Hippocampal formation (tissue), 2 donors: Measurements from ENCODE around the gene ELOVL2.
"Not testable (repeated sequence)": the region's sequence is repeated elsewhere in the genome, so short reads cannot be mapped to it uniquely, and the experiment has no call there.

ENCODE experiments used
- DNase-seq, 2 donors: peaks; one replicate each; lab custom pipeline; 2025; lab: John Stamatoyannopoulos, UW

The ELOVL2 gene, protein sequence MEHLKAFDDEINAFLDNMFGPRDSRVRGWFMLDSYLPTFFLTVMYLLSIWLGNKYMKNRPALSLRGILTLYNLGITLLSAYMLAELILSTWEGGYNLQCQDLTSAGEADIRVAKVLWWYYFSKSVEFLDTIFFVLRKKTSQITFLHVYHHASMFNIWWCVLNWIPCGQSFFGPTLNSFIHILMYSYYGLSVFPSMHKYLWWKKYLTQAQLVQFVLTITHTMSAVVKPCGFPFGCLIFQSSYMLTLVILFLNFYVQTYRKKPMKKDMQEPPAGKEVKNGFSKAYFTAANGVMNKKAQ

DNA sequence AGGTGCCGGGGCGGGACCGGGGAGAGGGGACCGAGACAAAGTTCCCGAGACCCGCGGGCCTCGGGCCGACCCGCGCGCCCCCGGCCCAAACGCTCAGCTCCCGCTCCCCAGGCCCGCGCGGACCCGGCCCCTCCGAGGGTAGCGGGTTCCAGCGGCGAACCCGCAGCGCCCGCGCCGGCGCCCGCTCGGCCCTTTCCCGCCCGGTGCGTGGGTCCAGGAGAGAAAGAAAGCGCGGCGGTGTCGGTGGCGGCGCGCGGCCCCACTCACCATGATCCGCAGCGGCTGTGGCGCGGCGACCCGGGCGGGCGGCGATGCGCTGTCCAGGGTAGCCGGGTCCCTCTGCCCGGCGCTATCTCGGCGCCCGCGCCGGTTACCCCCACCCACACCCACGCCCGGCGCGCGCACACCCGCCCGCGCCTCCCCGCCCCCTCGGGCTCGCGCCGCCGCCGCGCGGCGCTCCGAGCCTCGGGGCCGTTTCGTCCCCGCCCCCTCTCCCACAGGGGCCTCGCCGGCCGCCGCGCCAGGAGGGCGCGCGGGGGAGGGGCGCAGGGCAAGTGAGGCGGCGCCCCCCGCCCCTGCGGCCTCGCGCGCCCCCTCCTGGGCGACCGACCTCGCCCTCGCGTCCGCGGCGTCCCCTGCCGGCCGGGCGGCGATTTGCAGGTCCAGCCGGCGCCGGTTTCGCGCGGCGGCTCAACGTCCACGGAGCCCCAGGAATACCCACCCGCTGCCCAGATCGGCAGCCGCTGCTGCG, at the start of gene ELOVL2:
TSS of gene ELOVL2 (minus strand) at position 345 of the 751 bp plus-strand sequence. CDS start at position 270, 75 bp downstream.
- DNase-seq = no peak

DNA sequence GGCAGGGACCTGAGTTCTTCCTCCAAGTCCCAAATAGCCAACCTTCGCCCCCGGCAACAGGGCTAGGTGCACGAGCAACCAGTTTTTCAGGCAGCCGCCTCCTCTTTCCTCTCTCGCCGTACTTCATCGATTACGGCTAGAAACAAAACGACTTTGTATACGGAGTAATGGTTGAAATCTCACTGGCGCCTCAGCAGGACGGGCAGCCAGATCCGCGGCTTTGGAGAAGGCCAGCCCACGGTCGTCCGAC, 49.2 kb upstream of the ELOVL2 start:
- DNase-seq = no peak

DNA sequence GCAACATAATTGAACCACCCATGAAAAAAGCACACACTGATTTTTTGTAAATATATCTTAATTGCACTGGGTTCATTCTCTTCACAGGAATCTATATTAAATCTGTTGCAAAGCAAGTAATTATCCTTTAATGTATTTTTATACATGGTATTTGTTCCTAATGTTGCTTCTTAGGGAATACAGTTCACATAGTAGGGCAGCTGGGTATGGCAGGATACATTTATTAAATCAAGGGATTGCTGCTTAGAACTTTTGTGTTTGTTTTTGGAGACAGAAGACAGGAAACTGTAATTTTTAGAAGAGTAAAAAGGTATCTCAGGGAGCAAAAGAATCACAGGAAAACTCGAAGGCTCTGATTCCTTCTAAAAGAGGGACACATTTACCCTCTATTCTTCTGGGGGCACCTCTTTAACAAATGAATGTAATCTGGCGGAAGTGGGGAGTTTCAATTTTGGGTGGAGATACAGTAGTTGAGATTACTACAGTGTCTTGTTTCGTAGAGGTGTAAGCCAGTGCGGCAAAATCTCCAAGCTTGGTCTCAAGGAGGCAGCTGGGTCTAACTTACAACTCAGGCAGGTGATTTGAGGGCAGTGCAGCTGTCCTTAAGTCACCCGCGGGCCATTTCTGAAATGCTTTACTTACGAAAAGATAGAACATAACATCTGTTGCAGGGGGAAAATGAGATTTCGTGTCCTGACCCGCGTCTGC, 48.7 kb upstream of the ELOVL2 start:
- peak in 1 of 2 donors; percentile 35 for DNase-seq

DNA sequence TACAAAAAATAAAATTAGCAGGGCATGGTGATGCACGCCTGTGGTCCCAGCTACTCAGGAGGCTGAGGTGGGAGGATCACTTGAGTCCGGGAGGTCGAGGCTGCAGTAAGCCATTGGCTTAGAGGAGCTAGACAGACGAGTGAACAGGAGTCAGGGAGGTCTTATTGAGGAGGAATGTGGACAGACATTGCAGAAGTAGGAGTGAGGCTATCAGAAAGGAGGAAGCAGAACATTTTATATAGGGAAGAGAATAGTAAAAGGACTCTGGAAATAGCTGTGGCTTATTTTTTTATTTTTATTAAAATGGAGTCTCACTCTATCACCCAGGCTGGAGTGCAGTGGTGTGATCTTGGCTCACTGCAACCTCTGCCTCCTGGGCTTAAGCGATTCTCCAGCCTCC, 47.0 kb upstream of the ELOVL2 start:
- DNase-seq = not testable (repeated sequence)

DNA sequence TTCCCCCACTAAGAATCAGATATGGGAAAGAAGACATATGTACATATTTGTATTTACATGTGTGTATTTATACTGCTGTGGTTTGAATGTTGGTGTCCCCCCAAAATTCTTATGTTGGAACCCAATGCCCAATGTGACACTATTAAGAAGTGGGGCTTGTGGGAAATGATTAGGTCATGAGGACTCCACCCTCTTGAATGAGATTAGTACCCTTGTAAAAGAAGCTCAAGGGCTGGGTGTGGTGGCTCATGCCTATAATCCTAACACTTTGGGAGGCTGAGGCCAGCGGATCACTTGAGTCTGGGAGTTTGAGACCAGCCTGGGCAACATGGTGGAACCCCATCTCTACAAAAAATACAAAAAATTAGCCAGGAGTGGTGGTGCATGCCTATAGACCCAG, 45.6 kb upstream of the ELOVL2 start:
- no peak for DNase-seq

DNA sequence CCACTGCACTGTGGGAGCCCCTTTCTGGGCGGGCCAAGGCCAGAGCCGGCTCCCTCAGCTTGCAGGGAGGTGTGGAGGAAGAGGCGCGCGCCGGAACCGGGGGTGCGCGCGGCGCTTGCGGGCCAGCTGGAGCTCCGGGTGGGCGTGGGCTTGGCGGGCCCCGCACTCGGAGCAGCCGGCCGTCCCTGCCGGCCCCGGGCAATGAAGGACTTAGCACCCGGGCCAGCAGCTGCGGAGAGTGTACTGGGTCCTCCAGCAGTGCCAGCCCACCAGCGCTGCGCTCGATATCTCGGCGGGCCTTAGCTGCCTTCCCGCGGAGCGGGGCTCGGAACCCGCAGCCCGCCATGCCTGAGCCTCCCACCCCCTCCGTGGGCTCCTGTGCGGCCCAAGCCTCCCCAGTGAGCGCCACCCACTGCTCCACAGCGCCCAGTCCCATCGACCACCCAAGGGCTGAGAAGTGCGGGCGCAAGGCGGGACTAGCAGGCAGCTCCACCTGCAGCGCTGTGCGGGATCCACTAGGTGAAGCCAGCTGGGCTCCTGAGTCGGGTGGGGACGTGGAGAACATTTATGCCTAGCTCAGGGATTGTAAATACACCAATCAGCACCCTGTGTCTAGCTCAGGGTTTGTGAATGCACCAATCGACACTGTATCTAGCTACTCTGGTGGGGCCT, 43.2 kb upstream of the ELOVL2 start:
- DNase-seq = not testable (repeated sequence)

DNA sequence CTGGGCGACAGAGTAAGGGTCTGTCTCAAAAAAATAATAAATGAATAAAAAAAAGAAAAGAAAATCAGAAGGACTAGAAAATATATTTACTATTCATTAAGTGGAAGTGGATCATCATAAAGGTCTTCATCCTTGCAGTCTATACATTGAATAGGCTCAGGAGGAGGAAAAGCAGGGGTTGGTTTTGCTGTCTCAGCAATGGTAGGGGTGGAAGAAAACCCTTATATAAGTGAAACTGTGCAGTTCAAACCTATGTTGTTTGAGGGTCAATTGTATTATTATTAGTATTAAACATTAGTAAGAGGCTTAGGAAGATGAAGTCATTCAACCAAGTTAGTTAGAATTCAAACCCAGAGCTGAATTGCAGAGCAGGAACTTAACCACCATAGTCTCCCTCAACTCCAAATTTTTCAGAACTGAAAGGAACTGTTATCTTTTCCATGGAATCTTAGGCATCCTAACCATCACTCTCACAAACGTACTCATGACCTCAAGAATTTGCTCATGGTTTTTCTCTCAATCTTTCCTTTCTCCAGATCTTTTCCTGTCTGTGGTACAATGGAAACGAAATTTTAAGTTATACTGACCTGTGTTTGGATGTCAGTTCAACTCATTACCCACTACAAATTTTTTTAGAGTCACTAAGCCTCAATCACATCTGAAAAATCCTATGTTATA, 41.8 kb upstream of the ELOVL2 start:
- DNase-seq = no peak

DNA sequence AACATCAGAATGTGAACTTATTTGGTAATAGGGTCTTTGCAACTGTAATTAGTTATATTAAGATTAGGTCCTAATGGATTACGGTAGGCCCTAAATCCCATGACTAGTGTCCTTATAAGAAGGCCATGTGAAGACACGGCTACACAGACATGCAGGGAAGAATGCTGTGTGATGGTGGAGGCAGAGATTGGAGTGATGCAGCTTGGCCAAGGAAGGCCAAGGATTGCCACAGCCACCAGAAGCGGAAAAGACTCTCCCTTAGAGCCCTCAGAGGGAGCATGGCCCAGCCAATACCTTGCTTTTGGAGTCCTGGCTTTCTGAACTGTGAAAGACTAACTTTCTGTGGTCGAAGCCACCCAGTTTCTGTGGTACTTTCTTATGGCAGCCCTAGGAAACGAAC, 39.9 kb upstream of the ELOVL2 start:
- no peak for DNase-seq

DNA sequence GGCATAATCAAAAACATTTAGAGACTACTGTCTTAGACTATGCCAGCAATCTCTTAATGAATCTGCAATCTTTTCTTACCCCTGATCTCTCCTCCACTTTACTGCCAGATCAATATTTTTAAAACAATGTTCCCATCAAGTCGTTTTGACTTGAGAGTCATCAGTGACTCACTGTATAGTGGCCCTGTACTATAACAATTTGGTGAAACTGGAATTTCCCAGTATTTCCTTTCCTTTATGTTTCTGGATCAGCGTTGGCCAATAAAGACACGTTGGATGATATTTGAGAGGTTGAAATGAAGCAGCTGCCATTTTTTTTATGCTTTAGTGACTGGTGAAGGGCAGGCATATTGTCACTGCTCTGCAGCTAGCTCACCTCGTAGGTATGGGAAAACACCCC, 39.4 kb upstream of the ELOVL2 start:
- DNase-seq = no peak

DNA sequence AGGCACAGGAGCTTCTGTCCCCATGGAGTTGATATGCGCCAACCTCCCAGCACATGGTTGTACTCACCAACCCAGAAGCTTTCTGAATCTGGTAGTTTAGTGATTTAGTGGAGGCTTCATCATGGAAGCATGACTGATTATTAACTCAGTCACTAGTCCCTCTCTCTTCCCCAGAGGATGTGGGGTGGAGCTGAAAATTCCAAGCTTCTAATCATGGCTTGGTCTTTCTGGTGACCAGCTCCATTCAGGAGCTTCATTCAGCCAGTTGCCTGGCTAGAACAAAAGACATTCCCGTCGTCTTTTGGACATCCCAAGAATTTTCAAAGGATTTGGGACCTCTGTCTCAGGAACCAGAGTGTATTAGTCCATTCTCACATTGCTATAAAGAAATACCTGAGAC, 36.2 kb upstream of the ELOVL2 start:
- DNase-seq = no peak

DNA sequence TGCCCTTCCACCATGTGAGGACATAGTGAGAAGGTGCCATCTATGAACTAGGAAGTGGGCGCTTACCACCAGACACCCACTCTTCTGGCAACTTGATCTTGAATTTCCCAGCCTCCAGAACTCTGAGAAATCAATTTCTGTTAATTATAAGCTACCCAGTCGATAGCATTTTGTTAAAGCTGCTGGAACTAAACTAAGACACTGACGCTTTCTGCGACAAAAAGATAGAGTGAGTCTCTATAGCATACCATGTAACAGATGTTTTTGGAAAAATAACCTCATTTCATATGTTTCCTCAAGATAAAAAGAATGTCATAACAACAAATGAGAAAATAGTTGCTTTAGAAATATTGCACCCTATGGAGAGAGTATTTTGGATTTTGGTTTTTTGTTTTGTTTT, 34.2 kb upstream of the ELOVL2 start:
- DNase-seq = no peak

DNA sequence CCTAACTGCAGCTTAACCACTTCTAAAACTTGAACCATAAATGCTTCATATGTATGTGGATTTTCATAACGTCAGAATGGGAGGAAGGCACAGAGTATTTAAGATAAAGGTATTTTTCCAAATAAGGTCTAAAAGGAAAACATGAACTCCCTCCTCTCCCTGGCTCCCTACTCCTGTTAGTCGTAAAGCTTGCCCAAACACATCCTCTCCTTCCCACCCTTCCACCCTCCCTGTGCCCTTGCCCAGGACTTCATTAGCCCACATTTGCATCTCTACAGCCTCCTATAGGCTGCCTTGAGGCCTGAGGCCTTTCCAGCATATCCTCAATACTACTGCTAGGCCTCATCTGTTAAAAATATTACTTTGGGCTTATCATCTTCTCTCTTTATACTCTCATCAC, 32.4 kb upstream of the ELOVL2 start:
- no peak for DNase-seq

DNA sequence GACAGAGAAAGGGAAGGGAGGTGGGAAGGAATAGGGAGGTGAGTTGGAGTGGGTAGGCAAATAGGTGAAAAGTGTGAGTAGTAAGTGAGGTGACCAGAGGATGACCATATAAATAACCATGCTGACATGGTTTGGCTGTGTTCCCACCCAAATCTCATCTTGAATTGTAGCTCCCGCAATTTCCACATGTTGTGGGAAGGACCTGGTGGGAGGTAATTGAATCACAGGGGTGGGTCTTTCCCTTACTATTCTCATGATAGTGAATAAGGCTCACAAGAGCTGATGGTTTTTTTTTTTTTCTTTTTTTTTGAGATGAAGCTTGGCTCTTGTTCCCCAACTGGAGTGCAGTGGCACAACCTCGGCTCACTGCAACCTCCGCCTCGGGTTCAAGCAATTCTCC, 28.0 kb upstream of the ELOVL2 start:
- no peak for DNase-seq

DNA sequence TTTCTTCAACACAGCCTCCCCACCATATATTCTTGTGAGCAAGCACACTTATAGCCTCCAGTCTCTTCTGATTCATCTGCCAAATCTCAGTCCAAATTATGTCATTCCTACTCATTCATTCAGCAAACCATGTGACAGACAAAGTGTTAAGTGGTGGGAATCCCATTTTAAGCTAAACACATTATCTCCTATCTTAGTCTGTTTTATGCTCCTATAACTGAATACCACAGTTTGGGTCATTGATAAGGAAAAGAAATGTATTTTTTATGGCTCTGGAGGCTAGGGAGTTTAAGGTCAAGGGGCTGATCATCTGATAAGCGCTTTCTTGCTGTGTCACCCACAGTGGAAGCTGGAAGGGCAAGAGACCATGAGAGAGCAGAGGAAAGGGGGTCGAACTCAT, 25.7 kb upstream of the ELOVL2 start:
- DNase-seq = no peak

DNA sequence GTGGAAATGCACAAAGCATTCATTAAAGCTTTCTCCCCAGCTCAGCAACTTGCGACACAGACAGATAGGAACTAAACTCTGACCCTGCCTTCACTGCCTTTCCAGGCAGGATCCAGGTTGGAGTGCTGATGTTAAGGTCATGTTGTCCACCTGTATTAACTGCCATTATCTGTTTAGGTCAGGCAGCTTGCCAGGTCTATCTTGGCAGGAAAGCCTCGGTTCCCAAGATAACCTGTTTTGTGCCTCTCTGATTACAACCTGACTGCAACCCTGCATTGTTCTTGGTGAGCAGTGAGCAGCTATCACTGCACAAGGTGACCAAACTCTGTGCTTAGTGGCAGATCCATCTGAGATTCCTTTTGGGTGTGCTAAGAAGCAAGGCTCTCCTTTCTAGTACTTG, 23.2 kb upstream of the ELOVL2 start:
- DNase-seq = no peak

DNA sequence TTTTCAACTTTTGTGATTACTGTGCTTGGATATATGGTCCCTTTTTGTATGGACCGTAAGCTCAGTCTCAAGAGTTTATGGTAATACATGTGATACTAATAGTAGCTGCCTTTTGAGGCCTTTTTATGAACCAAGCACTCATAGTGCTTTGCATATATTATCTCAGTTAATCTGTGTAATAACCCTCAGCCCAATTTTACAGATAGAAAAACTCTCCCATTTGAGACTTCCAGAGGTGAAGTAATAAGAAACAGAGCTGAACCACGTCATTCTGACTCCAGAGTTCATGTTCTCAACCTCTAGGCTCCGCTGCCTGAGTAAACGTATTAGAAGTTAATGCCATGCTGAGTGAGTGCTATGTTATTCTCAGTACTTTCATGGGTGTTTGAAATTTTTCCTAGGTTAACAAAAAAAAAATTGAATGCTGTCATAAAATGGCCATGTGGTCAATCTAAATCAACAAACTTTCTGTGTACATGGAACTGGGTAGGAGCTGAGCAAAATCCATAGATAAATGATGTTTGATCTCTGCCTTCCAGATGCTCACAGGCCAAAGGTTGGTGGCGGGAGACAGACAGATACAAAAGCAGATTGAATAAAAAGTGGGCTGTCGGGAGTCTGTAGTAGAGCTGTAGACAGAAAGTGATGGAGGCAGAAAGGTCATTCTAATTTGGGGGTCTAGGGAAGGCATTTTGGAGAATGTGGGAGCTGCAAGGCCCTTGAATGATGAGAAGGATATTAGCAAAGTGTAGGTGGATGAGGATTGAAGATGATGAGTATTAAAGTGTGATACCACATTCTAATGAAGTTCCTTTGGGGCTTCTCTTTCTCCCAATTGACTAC, 22.6 kb upstream of the ELOVL2 start:
- DNase-seq = no peak

DNA sequence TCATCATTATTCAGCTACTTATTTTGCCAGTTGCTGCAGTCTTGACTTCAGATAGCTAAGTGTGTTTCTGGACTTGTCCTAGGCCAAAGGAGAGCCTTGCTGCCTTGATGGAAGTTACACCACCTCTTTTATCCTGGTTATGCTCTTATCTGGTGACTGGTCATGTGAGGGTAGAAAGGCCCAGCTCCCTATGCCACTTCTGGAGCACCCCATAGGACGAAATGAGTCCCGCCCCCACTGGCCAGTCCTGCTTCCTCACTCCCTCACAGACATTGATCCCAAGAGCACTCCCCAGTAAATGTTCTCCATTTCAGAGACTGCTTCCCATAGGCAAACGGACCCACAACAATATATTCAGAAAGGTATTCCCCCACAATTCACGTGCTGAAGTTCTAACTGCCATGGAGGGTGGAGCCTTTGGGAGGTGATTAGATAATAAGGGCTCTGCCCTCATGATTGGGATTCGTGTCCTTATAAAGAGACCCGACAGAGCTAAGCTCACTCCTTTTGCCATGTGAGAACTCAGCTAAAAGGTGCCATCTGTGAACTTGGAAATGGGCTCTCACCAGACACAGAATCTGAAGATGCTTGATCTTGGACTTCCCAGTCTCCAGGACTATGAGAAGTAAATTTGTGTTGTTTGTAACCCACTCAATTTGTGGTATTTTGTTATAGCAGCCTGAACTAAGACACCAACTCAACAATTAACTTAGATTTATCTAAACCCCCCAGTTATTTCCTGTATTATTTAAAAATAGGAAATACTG, 21.5 kb upstream of the ELOVL2 start:
- DNase-seq = no peak

DNA sequence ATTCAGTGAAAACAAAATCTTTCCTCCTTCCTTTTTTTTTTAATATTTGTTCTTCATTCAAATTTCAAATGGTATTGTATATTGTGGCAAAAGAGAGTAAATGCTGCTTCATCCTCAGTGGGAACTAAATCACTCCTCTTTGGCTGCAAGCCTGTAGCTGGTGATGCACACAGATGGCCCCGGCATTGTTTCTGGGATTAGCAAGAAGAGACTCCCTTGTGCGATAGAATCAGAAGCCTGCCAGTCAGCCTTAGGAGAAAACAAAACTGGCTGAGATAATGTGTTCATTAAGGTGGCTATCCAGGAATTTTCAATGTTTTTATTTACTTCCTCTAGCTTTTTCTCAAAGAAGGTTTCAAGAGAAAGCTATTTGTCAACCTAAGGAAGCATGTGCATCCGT, 20.7 kb upstream of the ELOVL2 start:
- peak; percentile 39 to 71 for DNase-seq

DNA sequence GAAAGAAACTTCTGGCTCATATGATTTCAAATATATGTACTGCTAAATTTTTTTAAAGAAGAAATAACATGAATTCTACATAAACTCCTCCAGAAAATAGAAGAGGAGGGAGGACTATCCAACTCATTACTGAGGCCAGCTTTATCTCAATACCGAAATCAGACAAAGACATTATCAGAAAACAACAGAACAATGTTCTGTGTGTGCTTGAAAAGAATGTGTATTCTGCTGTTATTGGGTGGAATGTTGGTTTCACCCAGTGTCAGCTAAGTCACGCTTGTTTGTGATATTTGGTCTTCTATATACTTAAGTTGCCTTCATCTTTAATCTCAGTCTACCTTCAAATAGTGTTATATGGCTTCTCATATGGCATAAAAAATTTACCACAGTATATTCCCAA, 18.6 kb upstream of the ELOVL2 start:
- peak in 1 of 2 donors; percentile 13 for DNase-seq

DNA sequence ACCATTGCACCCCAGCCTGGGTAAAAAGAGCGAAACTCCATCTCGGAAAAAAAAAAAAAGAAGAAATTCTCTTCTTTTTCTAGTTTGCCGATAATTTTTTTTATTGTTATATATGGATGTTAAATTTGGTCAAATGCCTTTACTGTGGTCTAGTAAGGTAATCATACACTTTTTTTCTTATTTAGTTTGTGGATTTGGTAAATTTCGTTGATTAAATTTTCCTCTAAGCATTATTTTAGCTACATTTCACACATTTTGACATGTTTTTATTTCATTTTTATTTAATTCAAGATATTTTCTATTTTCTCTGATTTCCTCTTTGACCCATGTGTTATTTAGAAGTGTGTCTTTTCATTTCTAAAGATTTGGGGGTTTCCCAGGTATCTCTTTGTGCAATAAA, 18.0 kb upstream of the ELOVL2 start:
- no peak for DNase-seq
